Measurements from ENCODE around the gene CEP170.

Gene CEP170

GRCh38 chr1:243267914-243268653 is 13.0 kb upstream of the CEP170 start:
- DNase-seq = no peak

GRCh38 chr1:243267471-243267880 is 12.4 kb upstream of the CEP170 start:
- DNase-seq = no peak

GRCh38 chr1:243266231-243266630 is 11.2 kb upstream of the CEP170 start:
- DNase-seq = no peak

- DNase-seq = no peak
These were observed 9.6 kb upstream of the CEP170 start for GRCh38 chr1:243264717-243265116.

GRCh38 chr1:243261390-243261789 is 6.3 kb upstream of the CEP170 start:
- no peak for DNase-seq

- DNase-seq = no peak
These were observed 5.3 kb upstream of the CEP170 start for GRCh38 chr1:243260221-243260880.

- no peak for DNase-seq
These were observed 3.6 kb upstream of the CEP170 start for GRCh38 chr1:243258731-243259130.

- no peak for DNase-seq
These were observed 2.1 kb upstream of the CEP170 start for GRCh38 chr1:243257189-243257588.

GRCh38 chr1:243256590-243256989 is 1.5 kb upstream of the CEP170 start:
- no peak for DNase-seq

GRCh38 chr1:243255791-243256512 is 871 bp upstream of the CEP170 start, which contains the start of gene SDCCAG8:
TSS of gene SDCCAG8 (plus strand) at chr1:243256041. CDS start at chr1:243256174, 133 bp downstream.
- DNase-seq = peak; percentile 97

- peak; percentile 56 for DNase-seq
These were observed 701 bp downstream of the CEP170 start for GRCh38 chr1:243254233-243254926.

- no peak for DNase-seq
These were observed 1.2 kb downstream of the CEP170 start for GRCh38 chr1:243253926-243254232.

GRCh38 chr1:243253211-243253925 is 1.7 kb downstream of the CEP170 start:
- DNase-seq = no peak

- DNase-seq = no peak
These were observed 3.5 kb downstream of the CEP170 start for GRCh38 chr1:243251539-243251938.

- no peak for DNase-seq
These were observed 5.0 kb downstream of the CEP170 start for GRCh38 chr1:243250102-243250501.

- no peak for DNase-seq
These were observed 5.9 kb downstream of the CEP170 start for GRCh38 chr1:243249214-243249613.

- no peak for DNase-seq
These were observed 7.2 kb downstream of the CEP170 start for GRCh38 chr1:243247901-243248300.

GRCh38 chr1:243246916-243247315 is 8.2 kb downstream of the CEP170 start:
- no peak for DNase-seq

- DNase-seq = no peak
These were observed 10.6 kb downstream of the CEP170 start for GRCh38 chr1:243244432-243244841.

GRCh38 chr1:243236604-243237252 is 18.4 kb downstream of the CEP170 start:
- DNase-seq = no peak

- DNase-seq = no peak
These were observed 20.0 kb downstream of the CEP170 start for GRCh38 chr1:243234978-243235647.

GRCh38 chr1:243233908-243234307 is 21.2 kb downstream of the CEP170 start:
- DNase-seq = no peak
